ENCODE results near the gene RAB11FIP4. TPM values are rescaled to one million over a fixed set of nuclear protein-coding genes. Genes with fewer than 3 reads are reported as not detected.

The RAB11FIP4 gene
- total RNA-seq, 1 donor from 2014 or later = 32.4 TPM

DNA sequence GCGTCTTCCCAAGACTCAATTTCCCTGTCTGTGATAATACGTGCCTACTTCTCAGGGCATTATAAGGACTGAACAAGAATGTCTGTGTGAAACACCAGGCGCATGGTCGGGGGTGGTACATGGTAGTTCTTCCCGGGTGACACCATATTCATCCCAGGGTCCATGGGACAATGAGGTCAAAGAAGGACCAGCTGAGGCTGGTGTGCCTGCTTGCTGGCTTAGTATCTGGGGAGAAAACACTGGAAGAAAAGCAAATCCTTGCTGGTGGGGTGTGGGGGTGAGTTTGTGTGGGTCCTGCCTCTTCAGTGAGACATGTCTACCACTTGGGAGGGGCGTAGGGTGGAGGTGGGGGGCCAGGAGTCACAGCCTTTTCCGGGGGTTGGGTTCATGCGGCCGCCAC is 174.2 kb downstream of the RAB11FIP4 start:
- H3K27ac Mint-ChIP-seq = peak overlapping the region; percentile 29
- no peaks in the 10 kb centered on the region for H3K36me3 Mint-ChIP-seq
- H3K4me3 Mint-ChIP-seq = no peak overlapping the region

DNA sequence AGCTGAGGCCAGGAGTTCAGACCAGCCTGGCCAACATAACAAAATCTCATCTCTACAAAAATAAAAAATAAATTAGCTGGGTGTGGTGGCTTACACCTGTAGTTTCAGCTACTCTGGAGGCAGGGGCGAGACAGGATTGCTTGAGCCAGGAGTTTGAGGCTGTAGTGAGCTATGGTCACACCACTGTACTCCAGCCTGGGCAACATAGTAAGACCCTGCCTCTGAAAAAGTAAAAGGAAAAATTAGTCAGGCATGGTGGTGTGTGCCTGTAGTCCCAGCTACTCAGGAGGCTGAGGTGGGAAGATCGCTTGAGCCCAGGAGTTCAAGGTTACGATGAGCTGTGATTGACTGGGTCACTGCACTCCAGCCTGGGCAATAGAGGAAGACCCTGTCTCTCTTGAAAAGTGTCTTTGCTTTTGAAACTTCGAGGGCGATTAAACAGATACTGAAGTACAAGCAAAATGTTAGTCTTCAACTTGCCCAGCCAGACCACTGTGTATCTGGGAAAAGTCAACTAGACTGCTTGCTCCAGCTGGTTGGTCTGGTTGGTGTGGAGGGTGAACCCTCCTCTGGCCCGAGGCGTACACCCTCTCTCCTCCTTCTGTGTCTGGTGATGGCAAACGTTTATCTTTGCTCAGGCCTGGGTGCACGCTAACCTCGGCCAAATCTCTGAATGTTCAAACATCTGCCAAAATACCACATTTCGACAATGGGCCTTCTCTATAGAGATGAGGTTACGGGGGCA is 174.9 kb downstream of the RAB11FIP4 start:
- Mint-ChIP-seq H3K9me3 (no peaks in the 10 kb centered on the region), H3K27me3 (peaks cover 5% of the 10 kb centered on the region), H3K4me3 (no peak overlapping the region), H3K4me1 (ENCODE audit: unreplicated experiment) (peaks cover 37% of the 10 kb centered on the region), H3K27ac (no peak overlapping the region), H3K36me3 (no peaks in the 10 kb centered on the region)
- TF ChIP-seq, protein P1, sequence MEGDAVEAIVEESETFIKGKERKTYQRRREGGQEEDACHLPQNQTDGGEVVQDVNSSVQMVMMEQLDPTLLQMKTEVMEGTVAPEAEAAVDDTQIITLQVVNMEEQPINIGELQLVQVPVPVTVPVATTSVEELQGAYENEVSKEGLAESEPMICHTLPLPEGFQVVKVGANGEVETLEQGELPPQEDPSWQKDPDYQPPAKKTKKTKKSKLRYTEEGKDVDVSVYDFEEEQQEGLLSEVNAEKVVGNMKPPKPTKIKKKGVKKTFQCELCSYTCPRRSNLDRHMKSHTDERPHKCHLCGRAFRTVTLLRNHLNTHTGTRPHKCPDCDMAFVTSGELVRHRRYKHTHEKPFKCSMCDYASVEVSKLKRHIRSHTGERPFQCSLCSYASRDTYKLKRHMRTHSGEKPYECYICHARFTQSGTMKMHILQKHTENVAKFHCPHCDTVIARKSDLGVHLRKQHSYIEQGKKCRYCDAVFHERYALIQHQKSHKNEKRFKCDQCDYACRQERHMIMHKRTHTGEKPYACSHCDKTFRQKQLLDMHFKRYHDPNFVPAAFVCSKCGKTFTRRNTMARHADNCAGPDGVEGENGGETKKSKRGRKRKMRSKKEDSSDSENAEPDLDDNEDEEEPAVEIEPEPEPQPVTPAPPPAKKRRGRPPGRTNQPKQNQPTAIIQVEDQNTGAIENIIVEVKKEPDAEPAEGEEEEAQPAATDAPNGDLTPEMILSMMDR (conservative IDR thresholded peaks at IDR 0.05) = no peak
- no peak for DNase-seq (ENCODE audit: extremely low spot score, unreplicated experiment)

More for the DNA sequence above, 174.2 kb downstream of the RAB11FIP4 start:
- Mint-ChIP-seq H3K9me3 (no peaks in the 10 kb centered on the region), H3K4me1 (ENCODE audit: unreplicated experiment) (peaks cover 38% of the 10 kb centered on the region), H3K27me3 (peaks cover 12% of the 10 kb centered on the region)
- DNase-seq (ENCODE audit: extremely low spot score, unreplicated experiment) = no peak
- TF ChIP-seq, protein P1 (conservative IDR thresholded peaks at IDR 0.05) = no peak

DNA sequence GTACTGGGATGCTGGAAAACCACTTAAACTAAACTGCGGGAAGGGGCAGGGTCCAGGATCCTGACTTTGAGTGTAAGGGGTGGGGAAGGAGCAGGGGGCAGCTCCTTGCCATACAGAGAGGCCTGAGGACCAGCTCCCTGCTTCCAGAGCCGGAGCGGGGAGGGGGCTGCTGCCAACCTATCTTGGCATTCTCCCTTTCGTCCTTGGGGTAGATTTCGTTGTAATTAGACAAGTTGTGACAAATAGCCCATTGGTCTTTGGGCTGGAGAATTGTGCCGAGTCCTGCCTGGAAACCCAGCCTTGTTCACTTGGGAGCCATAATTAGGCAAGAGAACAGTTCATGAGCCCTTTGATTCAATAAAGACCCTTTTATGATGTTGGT is 175.5 kb downstream of the RAB11FIP4 start:
- Mint-ChIP-seq H3K9me3 (no peaks in the 10 kb centered on the region), H3K36me3 (no peaks in the 10 kb centered on the region), H3K27me3 (no peaks in the 10 kb centered on the region), H3K4me1 (ENCODE audit: unreplicated experiment) (peaks cover 34% of the 10 kb centered on the region), H3K27ac (no peak overlapping the region), H3K4me3 (no peak overlapping the region)
- no peak for DNase-seq (ENCODE audit: extremely low spot score, unreplicated experiment)
- TF ChIP-seq, protein P1 (conservative IDR thresholded peaks at IDR 0.05) = no peak

DNA sequence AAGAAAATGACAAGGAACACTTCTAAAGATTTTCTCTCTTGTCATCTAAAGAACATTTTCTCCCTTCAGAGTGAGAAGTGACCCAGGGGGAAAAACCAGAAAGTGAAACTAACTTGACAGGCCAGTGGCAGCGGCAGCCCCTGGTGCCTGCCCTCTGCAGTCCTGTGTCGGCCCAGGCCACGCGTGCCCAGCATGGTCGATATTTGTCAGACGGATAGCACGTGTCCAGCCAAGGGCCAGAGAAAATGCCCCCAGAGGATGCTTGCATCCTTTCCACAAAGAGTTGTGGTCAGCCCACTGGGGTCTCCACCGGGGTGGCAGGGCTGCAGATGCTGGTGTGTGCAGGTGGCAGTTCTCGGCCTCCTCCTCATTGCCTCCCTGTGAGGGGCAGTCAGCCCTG is 176.6 kb downstream of the RAB11FIP4 start:
- no peaks in the 10 kb centered on the region for H3K36me3 Mint-ChIP-seq
- peaks cover 27% of the 10 kb centered on the region for H3K4me1 Mint-ChIP-seq (ENCODE audit: unreplicated experiment)
- TF ChIP-seq, protein P1 (conservative IDR thresholded peaks at IDR 0.05) = no peak
- DNase-seq (ENCODE audit: extremely low spot score, unreplicated experiment) = no peak
- no peak overlapping the region for H3K27ac Mint-ChIP-seq
- no peaks in the 10 kb centered on the region for H3K27me3 Mint-ChIP-seq
- no peak overlapping the region for H3K4me3 Mint-ChIP-seq
- H3K9me3 Mint-ChIP-seq = no peaks in the 10 kb centered on the region

DNA sequence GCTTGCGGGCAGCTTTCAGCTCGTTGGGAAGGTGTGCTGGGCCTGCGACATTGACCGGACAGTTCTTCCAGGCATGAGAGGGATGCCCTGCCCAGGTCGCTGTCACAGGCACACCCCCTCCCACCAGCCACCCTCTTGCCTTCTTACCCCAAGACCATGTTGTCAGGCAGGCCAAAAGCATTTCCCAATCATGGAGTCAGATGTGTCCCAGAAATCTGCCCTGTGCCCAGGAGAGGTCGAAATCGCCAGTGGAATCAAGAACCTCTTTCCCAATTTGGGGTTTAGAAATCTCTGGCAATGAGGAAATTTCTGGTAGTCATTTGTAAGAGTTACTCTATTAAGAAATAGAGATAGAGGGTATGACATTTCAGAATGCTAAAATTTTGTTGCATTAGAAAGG is 177.1 kb downstream of the RAB11FIP4 start:
- Mint-ChIP-seq H3K4me3 (no peak overlapping the region), H3K4me1 (ENCODE audit: unreplicated experiment) (peaks cover 27% of the 10 kb centered on the region), H3K9me3 (no peaks in the 10 kb centered on the region), H3K27ac (no peak overlapping the region), H3K27me3 (no peaks in the 10 kb centered on the region), H3K36me3 (no peaks in the 10 kb centered on the region)
- no peak for DNase-seq (ENCODE audit: extremely low spot score, unreplicated experiment)
- TF ChIP-seq, protein P1 (conservative IDR thresholded peaks at IDR 0.05) = no peak
